ENCODE results near the gene TEAD1. TPM values are rescaled to one million over a fixed set of nuclear protein-coding genes. Genes with fewer than 3 reads are reported as not detected.

TEAD1 gene
- total RNA-seq, 2 experiments from 2014 or later, result 0.25 to 0.83 TPM

- Mint-ChIP-seq H3K4me1 (ENCODE audit: low read depth) (peaks cover 3% of the 10 kb centered on the region), H3K27ac (no peak overlapping the region), H3K4me3 (no peak overlapping the region), H3K9me3 (no peaks in the 10 kb centered on the region), H3K27me3 (peaks cover 15% of the 10 kb centered on the region), H3K36me3 (ENCODE audit: low read depth) (no peaks in the 10 kb centered on the region)
- ChIA-PET POLR2A (no interaction called here), CTCF (no interaction called here)
- TF ChIP-seq CTCF (IDR thresholded peaks at IDR 0.05), result no peak
- no peak for ATAC-seq
- DNase-seq, result no peak
- intact Hi-C loops (cut with micrococcal nuclease), result no loop called here
Observed at GRCh38 chr11:12854829-12855228, 180.6 kb downstream of the TEAD1 start.

- intact Hi-C loops (cut with micrococcal nuclease), result no loop called here
- H3K4me1 Mint-ChIP-seq (ENCODE audit: low read depth), result peaks cover 3% of the 10 kb centered on the region
- POLR2A ChIA-PET, result no interaction called here
- CTCF ChIA-PET, result no interaction called here
- no peaks in the 10 kb centered on the region for H3K9me3 Mint-ChIP-seq
- no peaks in the 10 kb centered on the region for H3K36me3 Mint-ChIP-seq (ENCODE audit: low read depth)
- no peak overlapping the region for H3K4me3 Mint-ChIP-seq
- ATAC-seq (no peak), DNase-seq (no peak)
- no peak overlapping the region for H3K27ac Mint-ChIP-seq
- no peak for TF ChIP-seq CTCF (IDR thresholded peaks at IDR 0.05)
- H3K27me3 Mint-ChIP-seq, result peaks cover 19% of the 10 kb centered on the region
Observed at GRCh38 chr11:12856338-12856737, 182.1 kb downstream of the TEAD1 start.

- no peak for TF ChIP-seq CTCF (IDR thresholded peaks at IDR 0.05)
- Mint-ChIP-seq H3K4me1 (ENCODE audit: low read depth) (no peaks in the 10 kb centered on the region), H3K36me3 (ENCODE audit: low read depth) (no peaks in the 10 kb centered on the region), H3K9me3 (no peaks in the 10 kb centered on the region), H3K4me3 (no peak overlapping the region), H3K27me3 (peaks cover 23% of the 10 kb centered on the region), H3K27ac (no peak overlapping the region)
- ChIA-PET CTCF (interaction anchor here (0.6 kb wide), 1 partner anchor 960 kb away, joined by 3 read pairs; no protein-coding TSS in a partner anchor), POLR2A (no interaction called here)
- intact Hi-C loops (cut with micrococcal nuclease), result no loop called here
- no peak for DNase-seq
- ATAC-seq, result no peak
Observed at GRCh38 chr11:12857572-12857971, 183.4 kb downstream of the TEAD1 start.

- ATAC-seq (no peak), DNase-seq (no peak)
- no peak for TF ChIP-seq CTCF (IDR thresholded peaks at IDR 0.05)
- Mint-ChIP-seq H3K9me3 (no peaks in the 10 kb centered on the region), H3K36me3 (ENCODE audit: low read depth) (no peaks in the 10 kb centered on the region), H3K4me3 (no peak overlapping the region), H3K27ac (no peak overlapping the region), H3K27me3 (peaks cover 42% of the 10 kb centered on the region), H3K4me1 (ENCODE audit: low read depth) (peaks cover 5% of the 10 kb centered on the region)
- intact Hi-C loops (cut with micrococcal nuclease), result no loop called here
- ChIA-PET CTCF (no interaction called here), POLR2A (no interaction called here)
Observed at GRCh38 chr11:12859872-12860657, 185.8 kb downstream of the TEAD1 start.

GRCh38 chr11:12860827-12861226 lies 186.6 kb downstream of the TEAD1 start:
- H3K4me3 Mint-ChIP-seq, result no peak overlapping the region
- no peak for DNase-seq
- ATAC-seq, result no peak
- no peak for TF ChIP-seq CTCF (IDR thresholded peaks at IDR 0.05)
- ChIA-PET POLR2A (no interaction called here), CTCF (no interaction called here)
- peaks cover 5% of the 10 kb centered on the region for H3K4me1 Mint-ChIP-seq (ENCODE audit: low read depth)
- peaks cover 43% of the 10 kb centered on the region for H3K27me3 Mint-ChIP-seq
- no peak overlapping the region for H3K27ac Mint-ChIP-seq
- no peaks in the 10 kb centered on the region for H3K9me3 Mint-ChIP-seq
- H3K36me3 Mint-ChIP-seq (ENCODE audit: low read depth), result no peaks in the 10 kb centered on the region
- intact Hi-C loops (cut with micrococcal nuclease), result no loop called here
